GM19324 (cell line): ENCODE results near the gene IMPG1.
"Not testable (repeated sequence)": the region's sequence is repeated elsewhere in the genome, so short reads cannot be mapped to it uniquely, and the experiment has no call there.

ENCODE experiments used
- ATAC-seq: cut with Tn5 transposase; IDR thresholded peaks from one replicate; pipeline ENCODE4 v1.9.1; 2021; ENCODE audit warnings: mild to moderate bottlenecking, moderate library complexity; ENCODE audit not compliant: unreplicated experiment, low FRiP score

Gene IMPG1

DNA sequence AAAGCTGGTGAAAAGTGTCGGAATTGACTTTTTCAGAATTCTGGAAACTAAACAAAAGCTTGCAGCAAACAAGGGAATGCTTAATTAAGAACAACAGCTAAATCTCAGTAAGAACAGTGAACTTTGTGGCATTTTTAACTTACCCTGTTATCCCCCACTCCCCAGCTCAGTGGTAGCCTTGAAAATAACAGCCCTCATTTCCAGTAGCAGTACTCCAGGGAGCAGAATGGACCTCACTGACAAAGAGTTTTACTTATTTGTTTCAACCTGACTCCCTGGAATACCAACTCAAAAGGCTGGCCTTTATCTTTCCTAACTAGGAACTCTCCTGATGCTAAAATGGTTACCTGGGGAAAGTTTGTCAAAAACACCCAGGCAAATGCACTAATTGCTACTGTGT lies 108.9 kb downstream of the IMPG1 start:
- no peak for ATAC-seq

DNA sequence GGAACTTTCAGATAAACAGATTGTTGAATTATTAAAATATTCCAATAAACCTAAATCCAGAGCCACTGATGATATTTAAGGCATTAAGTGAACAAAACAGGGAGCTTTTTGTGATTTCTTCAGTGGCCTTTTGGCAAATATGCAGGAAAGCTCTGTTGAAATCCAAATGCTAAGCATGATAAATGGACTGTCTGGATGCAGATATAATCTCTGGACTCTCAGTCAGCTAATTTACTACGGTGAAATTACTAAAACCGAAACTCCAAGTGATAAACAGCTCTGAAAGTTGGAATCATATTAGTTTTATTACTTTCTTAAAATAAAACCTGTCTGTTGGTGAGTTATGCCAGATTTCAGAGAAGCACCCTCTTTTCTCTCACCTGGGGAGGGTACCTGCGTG lies 120.3 kb downstream of the IMPG1 start:
- ATAC-seq: no peak

DNA sequence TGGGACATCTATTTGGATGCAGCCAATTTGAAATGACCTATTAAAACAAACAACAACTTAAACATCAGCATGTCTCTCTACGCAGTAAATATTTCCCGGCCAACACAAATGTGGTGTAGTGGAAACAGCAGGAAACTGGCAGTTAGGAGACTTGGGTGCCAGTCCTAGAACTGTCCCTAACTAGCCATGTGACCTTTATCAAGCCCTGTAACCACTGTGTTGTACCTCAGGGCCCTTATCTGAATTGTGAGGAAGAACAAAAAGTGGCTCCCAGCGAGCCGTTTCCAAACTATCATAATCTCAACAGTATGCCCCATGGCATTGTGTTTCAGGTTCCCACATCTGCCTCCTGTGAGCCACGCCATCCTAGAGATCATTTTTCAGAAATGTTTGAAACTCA lies 124.5 kb downstream of the IMPG1 start:
- no peak for ATAC-seq

DNA sequence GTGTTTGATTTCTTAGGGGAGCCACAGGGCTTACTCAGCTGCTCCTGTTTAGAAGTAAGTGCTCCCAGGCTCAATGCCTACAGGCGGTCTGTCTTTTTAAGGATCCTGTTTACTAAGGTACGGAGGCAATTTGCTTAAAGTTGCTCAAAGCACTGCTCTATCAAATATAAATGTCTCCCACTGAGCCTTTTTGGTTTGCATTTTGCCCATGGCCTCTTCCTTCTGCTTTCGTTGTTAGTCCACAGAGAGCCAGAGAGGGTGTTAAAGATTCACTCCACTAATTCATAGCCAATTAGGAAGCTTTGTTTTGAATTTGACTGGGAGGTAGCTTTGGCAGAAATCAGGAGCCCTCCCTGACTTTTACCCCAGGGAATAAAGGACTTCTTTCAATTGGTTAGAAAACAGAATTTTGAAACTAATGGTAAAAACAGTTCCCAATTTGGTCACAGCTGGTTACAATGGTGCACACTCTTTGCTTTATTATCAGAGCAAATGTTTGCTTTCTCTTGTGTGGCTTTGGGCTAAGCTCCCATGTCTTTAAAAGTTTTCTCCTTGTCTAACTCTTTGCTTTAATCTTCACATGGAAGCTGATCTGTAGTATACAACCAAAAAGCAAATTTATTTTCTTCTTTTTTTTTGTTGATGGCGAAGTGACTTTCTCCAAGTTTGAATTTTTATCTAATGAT lies 126.2 kb downstream of the IMPG1 start:
- ATAC-seq: no peak

DNA sequence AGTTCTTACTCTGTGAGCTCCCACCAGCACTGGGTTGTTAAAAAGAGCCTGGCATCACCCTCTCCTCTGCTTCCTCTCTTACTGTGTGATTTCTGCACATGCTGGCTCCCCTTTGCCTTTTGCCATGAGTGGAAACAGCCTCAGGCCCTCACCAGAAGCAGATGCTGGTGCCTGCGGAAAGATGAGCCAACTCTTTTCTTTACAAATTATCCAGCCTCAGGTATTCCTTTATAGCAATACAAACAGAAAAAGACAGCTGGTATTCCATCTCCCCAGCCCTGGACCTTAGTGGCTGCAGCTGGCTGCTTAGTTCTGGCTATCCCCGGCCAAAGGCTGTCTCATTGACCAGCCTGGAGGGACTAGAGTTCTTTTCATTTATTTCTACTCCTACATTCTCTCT lies 129.1 kb downstream of the IMPG1 start:
- ATAC-seq: no peak

DNA sequence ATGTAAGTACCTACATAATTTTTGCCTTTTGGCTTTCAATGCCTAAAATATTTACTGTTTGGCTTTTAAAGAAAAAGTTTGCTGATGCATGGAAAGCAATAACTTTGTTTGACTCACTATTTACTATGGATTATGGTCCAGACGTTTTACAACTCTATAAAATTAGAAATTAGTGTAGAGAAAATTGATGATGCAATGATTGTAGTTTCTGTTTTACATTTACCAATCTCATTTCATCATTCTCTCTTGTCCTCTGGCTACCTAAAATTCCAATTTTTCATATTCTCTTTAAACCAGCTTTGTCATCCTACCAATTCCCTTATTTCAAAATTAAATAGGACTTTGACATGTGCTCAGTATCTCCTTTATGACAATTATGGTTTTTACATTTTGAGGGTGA lies 131.0 kb downstream of the IMPG1 start:
- no peak for ATAC-seq

DNA sequence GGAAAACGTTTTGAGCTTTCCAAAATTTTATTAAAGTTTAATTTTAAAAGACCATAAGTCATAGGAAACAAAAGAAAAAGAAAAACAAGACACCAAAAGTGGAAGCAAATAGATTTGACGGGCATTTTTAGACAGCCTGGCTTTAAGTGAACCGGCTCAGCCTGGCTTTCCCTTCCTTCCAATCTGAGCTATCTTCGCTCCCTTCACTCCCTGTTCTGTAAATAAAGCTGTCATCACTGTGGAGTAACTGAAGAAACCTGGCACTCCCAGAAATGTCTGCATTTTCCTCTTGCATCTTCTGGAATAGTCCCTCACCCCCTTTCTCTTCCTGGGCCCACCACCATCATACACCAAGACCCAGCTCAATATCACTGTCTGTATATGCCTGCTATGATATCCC lies 131.9 kb downstream of the IMPG1 start:
- ATAC-seq: no peak

DNA sequence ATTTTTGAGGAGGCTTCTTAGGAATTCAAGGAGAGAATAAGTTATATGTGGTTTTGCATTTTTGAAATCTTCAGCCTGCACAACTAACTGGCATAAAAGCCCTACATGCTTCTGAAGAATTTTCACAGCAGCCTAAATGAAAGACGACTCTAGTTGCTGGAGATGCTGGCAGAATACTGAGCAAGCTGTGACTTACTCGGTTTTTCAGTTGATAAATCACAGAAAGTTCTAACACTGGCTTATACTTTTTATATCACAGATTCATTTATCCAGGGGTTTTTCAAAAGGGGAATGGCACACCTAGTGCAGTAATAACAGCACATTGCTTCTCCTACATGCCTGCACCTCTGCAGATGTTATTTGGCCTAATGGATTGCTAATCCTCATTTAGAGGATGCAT lies 134.6 kb downstream of the IMPG1 start:
- no peak for ATAC-seq

DNA sequence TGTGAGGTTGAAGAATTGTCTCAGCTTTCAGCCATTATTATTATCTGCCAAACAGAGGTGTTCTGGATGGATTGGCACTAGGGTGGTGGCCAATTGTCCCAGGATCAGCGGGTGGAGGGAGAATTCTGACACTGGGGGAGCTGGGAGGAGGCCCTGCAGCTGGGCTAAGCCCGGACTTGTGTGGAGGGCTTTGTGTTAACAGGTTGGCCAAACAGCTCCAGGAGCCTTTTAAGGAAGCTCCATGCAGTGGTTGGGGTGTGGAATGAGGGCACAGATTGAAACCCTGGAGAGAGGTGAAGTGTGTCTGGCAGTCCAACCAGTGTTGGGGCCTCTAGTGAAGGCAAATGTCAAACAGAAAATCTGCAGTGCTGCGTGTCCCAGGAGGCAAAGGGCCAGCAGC lies 135.8 kb downstream of the IMPG1 start:
- no peak for ATAC-seq

DNA sequence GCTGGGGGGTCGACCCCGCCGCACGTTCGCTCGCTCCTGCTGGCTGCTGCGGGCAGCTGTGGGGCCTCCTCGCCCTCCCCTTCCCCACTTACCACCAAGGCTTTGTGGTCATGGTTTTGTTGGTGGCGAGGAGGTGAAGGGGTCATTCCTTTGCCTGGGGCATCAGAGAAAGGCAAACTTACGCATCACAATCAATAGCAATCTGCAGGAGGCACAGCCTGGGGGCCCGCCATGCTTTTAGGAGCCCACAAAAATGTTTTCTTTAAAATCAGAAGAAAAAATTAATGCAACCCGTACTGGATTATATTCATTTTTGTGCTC lies 137.0 kb downstream of the IMPG1 start:
- no peak for ATAC-seq

DNA sequence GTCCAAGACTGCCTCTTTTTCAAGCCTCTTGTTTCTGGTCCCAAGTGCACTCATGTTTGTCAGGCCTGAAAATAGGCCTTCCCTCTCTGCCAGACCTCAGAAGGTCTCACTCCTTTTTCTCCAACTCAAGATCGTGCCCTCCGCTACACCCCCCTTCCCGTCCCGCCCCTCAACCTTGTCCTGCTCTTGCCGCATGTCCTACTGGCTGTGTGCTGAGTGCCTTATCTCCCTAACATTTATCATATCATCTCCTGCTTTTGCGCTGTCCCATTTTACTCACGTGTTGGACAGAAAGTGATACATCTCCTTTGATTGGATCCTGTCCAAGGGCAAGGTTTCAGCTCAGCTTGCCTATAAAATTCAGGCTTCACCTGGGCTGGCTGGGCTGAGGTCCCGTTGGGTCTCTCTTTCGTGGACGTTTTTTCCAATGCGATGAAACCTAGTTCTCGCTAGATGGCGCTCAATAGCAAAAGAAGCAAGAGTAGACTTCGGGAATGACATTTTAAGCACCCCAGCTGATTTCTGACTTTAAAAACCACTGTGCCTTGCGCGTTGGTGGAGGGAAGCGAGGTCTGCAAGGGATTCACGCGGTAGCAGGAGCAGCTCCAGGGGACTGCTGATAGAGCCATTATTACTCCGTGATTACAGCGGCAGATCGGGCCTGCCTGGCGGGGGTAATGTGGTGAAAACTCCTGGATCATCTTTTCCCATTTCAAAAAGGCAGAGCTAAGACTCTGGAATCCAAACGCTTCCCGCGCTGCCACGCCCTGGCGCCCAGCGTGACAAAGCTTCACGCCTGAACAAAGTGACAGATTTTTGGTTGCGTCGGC lies 137.6 kb downstream of the IMPG1 start:
- no peak for ATAC-seq

DNA sequence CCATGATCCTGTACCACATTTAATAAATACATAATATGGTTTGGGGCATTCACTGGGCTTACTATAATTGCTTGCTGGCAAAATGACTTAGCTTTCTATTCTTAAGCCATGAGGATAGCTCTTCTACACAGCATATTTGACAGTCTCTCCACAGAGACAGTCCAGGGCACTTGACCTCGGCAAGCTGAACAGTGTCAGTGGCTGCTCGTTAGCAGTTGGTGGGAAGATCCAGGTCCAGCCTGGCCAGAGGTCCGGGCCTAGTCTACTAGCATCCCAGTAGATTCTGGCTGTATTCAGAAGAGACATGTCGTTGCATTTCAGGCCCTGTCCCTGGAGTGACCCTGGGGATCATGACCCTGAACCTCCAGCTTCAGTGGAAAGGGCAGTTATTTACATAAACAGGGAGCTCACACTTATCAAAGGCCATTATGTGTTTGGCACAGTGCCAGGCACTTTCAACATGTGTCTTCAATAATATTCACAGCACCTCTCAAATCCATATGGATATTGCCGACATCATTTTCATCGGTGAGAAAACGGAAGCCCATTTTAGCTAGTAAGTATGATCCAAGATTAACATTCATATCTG lies 139.0 kb downstream of the IMPG1 start:
- no peak for ATAC-seq

DNA sequence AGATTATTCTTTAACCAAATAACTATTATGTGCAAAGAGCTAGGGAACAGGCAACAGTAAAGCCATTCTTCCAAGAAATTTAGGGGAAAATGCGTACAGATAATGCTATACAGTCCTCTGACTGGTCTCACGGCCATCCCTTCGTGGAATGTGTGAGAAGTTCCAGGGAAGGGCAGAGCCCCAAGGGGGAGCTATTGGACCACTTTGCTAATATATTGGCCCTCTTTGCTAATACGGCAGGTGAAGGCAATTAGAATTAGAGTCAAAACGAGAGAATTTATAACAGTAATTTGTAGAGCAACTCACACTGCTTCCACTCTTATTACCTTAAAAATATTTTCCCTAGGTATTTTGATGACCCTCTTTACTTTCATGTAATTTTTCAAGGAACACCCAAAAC lies 140.4 kb downstream of the IMPG1 start:
- ATAC-seq: no peak

DNA sequence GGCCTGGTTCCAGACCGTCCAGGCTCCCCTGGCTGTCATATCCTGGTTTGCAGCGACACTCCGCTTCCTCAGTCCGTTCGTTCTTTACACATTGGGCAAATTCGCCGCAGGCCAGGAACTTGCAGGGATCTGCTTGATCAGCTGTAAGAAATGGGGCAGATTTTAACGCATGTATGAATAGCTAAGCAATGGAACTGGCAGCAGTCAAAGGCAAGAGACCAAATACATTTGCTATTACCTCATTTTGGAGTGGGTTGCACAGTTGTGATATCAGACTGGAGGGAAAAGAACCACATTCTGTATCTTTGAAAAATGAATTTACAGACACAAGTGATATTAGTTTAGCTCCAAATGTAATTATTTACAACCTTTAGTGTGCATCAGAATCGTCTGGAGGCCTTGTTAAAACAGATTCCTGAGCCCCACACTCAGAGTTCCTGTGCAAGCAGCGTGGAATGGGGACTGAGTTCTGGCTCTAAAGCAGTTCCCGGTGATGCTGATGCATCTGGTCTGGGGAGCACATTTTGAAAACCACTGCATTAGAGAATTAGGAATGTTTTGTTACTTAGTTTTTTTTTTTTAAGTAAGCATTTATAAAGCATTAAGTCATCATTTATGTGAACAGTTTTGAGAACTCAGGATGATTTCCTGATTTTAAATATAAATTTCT lies 141.3 kb downstream of the IMPG1 start:
- ATAC-seq: no peak

DNA sequence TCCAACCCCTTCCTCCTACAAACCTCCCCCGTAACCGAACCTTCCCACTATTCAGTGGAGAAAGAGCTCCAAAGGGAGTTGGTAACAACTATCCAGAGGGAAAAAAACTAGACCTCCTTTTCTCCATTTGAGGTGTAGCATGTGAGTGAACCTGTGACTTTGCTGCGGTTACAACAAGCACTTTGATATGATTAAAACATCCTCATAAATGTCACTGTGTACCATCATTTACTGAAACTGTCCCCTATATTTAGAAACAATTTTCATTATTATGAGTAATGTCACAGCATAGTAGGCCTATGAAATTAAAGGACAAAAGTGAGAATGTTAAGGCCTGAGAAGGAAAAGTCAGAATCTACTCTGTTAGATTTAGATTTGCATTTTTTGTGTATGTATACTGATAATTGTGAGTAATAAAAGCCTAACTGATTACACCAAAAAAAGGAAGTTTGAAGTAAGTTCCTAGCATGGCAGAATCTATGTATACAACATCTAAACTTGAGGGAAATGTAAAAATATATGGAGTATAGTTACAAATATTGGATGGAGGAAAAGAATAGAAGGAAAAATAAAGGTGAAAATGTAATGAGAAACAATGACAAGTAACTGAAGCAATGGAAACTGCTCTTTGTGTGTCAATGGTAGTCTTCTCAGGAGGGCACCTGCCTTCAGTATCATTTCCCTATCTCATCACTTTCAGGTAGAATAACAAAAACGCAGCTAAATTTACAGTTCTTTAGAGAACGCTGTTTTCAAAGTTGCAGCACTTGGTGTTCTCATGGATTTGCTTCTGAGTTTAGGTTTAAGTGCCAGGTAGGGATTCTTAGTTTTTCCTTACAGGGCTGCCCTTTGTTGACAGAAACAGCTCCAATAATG lies 145.9 kb downstream of the IMPG1 start:
- ATAC-seq: no peak

DNA sequence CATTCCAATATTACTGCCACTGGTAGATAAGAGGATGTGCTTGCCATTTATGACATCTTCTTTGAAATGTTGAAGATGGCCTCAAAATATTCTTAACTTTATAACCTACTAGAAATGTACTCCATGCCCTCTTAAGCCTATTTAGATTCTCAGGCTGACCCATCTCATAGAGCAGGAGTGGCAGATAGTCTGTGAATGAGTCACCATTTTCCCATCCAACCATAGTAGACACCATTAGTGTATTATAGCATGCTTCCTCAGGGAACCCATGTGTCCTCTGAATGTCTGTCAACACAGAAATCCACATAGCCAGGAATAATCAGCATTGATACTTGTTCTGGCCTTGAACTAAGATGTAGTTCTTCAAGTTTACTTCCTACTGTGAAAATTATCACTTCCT lies 150.2 kb downstream of the IMPG1 start:
- ATAC-seq: no peak

DNA sequence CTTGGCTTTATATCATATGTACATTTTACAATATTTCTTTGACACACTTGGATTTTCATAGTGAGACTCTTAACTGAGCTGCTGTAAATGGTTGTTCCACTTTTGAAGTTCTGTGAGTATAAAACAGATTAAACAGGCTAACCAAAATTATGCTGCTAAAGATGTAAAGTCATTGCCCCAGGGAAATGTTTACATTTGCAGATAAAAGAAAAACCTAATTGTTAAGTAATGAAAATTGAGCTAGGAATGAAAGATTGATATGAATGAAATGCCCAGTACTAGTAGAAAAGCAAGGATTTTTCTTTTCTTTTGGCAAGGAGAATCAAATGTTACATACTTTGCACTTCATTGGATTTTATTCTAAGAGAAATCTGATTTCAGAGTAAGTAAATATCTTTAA lies 159.4 kb downstream of the IMPG1 start:
- ATAC-seq: no peak

DNA sequence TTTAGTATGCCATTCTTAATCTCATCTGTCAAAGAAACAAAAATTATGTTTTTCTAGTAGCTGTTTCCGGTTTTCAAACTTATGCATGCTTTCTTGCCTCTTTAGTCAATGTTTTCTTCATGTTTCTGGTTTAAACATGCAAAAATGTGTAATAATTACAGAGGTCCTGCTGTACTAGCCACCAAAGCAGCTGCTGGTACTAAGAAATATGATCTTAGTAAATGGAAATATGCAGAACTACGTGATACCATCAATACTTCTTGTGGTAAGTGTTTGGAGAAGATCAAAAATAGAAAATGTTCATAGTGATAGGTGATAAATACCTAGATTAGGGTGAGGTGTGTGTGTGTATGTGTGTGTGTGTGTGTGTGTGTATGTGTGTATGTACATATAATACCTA lies 165.0 kb downstream of the IMPG1 start:
- no peak for ATAC-seq

DNA sequence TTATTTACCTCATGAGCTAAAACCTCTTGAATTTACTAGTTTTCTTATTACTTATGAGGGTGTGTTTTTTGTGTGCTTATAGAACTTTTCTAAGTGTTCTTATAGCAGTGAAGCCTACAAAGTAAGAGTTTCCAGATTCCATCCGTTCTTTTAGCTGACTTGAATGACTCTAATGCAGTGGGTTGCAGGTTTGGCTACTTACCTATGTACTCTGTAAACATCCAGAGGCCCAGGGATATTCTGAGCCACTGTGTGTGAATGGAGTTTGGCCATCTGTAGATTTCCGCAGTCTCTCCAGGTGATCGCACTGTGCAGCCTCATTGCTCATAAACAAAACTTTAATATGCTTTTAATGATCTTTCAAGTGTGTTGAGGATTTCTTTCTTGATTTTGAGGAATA lies 165.6 kb downstream of the IMPG1 start:
- no peak for ATAC-seq

DNA sequence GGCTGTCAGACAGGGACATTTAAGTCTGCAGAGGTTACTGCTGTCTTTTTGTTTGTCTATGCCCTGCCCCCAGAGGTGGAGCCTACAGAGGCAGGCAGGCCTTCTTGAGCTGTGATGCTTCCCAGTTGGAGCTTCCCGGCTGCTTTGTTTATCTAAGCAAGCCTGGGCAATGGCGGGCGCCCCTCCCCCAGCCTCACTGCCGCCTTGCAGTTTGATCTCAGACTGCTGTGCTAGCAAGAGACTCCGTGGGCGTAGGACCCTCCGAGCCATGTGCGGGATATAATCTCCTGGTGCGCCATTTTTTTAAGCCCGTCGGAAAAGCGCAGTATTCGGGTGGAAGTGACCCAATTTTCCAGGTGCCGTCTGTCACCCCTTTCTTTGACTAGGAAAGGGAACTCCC lies 167.3 kb downstream of the IMPG1 start:
- not testable (repeated sequence) for ATAC-seq
